Measurements from ENCODE around the gene ZNF502.

Gene ZNF502

GRCh38 chr3:44771424-44772098 lies 59.1 kb downstream of the ZNF502 start:
- no peak for DNase-seq (ENCODE audit: extremely low read depth, low read depth)
- TF ChIP-seq CTCF (IDR thresholded peaks at IDR 0.05; ENCODE audit: low read depth, low read length): no peak

GRCh38 chr3:44772099-44772442 lies 59.6 kb downstream of the ZNF502 start:
- no peak for TF ChIP-seq CTCF (IDR thresholded peaks at IDR 0.05; ENCODE audit: low read depth, low read length)
- DNase-seq (ENCODE audit: extremely low read depth, low read depth): no peak
